Left forelimb (tissue), 1 donor: ENCODE measurements around the gene DESI1.

Source experiments
- DNase-seq: peaks from one replicate; pipeline ENCODE4 v3.0.0-alpha.2; 2018; ENCODE audit warnings: low spot score

Gene DESI1

DNA sequence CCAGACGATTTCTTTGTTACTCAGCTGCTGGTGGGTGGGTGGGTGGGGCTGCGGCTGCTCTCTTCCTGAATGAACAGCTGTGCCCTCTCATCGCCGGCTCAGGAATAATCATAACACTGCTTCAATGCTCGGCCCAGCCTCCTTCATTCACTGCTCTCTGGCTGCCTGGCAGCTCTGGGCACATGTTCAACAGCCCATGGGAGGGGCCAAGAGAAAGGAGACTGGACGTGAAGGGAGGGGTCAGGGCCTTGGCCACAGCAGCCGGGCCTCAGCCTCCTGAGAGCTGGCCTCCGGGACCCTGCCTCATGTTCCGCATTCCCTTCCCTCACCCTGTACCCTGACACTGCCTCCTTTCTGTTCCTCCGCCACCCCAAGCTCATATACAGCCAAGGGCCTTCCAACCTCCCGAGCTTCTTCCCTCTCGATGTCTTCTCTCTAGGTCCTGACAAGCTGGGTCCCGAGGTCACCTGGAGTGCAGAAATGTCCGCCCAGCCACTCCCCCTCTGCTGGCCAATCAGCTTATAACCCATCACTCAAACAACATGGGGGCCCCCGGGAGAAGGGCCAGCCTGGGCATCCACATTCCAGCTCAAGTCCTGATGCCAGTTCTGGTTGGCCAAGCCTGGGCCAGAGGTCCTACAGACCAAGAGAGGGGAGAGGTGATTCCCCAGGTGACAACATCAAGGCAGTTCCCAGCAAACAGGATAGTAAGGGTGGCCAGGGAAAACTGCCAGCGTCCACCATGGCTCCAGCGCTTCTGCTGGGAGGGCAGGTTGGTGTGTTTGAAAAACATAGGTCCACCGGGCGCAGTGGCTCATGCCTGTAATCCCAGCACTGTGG is 63.2 kb downstream of the DESI1 start:
- peak; percentile 78 for DNase-seq

DNA sequence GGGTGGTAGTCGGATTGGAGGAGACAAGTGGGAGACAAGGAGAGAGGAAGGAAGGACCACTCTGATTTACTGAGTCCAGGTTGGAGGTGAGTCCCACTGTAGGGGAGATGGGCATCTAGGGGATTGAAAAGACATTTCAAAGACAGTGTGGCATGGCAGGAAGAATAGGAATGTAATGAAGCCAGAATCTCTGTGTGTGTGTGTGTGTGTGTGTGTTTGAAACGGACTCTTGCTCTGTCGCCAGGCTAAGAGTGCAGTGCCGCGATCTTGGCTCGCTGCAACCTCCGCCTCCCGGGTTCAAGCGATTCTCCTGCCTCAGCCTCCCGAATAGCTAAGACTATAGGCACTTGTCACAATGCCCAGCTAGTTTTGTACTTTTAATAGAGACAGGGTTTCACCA is 64.3 kb downstream of the DESI1 start:
- DNase-seq: no peak

DNA sequence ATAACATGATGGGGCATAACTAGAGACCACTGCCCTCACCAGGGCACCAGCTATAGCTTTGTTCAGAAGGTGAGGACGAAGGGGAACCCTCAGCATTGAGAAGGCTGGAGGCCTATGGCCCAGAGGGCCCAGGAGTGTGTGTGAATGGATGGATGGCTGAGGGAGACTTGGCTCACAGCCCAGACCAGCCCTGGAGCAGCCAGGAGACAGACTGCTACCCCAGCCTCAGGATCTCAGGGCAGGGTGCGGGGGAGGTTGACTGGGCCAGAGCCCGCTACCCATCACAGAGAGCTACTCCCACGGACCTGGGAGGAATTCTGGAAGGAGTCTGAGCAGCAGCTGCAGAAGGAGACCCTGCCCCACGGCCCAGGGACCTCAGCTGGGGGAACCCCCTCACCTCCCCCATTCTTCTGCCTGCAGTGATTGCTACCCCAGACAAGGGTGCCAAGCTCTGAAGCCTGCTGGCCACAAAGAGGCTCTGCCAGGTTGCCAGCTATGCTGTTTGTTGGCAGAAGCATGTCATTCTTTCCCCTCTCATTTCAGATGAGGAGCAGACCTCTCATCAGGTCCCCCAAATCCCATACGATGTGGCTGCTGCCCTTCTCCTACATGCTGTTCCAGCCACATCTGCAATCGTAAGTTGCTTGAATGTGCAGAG is 65.4 kb downstream of the DESI1 start:
- no peak for DNase-seq

DNA sequence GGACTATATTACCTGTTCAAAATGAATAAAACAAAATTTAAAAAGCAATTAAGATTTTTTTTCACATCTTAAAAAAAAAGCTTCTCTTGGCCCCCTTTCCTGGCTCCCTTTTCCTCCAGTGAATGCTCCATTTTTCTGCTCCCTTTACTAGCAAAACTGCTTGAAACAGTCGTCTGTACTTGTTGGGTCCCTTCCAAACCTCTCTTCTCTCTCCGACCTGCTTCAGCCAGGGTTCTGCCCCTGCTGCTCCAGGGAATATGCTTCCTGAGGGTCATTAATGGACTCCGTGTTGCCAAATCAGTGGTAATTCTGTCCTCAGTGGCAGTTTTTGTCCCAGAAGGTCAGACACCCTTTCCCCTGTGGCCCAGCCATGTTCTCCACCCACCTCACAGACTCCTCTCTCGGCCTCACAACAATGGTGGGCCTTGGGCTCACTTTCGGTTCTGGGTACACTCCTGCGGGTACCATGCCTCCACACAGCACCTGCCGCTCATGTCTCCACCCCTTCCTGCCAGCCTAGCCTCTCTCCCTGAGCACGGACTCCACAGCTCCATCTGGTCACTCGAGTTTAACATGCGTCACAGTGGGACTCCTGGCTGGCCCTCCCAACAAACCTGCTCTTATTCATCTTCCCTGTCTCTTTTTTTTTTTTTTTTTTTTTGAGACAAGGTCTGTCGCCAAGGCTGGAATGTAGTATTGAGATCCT is 68.8 kb downstream of the DESI1 start:
- DNase-seq: no peak

DNA sequence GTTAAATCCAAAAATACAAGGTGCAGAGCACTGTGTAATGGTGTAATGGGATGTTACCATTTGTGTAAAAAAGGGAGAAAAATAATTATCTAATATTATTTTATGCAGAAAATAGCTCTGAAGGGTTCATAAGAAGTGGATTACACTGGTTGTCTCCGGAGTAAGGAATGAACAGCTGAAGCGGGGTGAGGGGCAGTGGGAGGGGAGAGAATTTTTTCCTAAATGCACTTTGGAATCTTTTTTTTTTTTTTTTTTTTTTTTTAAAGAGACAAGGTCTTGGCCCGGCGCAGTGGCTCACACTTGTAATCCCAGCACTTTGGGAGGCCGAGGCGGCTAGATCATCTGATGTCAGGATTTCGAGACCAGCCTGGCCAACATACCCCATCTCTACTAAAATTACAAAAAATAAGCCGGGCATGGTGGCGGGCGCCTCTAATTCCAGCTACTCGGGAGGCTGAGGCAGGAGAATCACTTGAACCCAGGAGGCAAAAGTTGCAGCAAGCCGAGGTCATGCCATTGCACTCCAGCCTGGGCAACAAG is 69.8 kb downstream of the DESI1 start:
- no peak for DNase-seq

DNA sequence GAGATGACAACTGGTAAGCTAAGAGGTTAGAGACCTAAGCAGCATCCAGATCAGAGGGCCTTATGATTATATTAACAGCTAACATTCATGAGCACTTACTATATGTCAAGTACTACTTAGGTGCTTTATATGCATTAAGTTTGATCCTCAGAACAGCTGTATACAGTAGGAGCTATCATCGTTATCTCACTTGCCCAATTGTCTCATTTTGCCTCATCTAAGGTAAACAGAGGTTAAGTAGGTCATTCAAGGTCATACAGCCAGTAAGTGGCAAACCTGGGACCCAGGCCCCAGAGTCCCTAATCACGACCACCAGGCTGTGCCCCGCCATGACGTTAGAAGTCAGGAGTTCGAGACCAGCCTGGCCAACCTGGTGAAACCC is 72.0 kb downstream of the DESI1 start:
- no peak for DNase-seq
